OCI-LY1 (cell line): ENCODE results near the gene POU2F2.

Source experiments
- CTCF ChIP-seq: fragments of 200-600 bp; sonication (generic), shearing (Covaris generic); IDR thresholded peaks from 2 replicates; pipeline ENCODE4 v1.5.1; 2017; ENCODE audit warnings: mild to moderate bottlenecking, antibody characterized with exemption, low read length, moderate library complexity, mixed read lengths
- EZH2 ChIP-seq: fragments of 200-600 bp; sonication (generic), shearing (Covaris generic); IDR thresholded peaks from 2 replicates; pipeline ENCODE4 v1.8.0; 2017; ENCODE audit warnings: borderline replicate concordance, mixed run types, mild to moderate bottlenecking, antibody characterized with exemption, low read length, moderate library complexity, mixed read lengths

- no peak for TF ChIP-seq CTCF
- no peak for TF ChIP-seq EZH2
Observed at GRCh38 chr19:42111384-42111783, 20.9 kb downstream of the POU2F2 start.
